Caco-2 (cell line): Measurements from ENCODE around the gene ITIH3. TPM values are rescaled to one million over a fixed set of nuclear protein-coding genes. Genes with fewer than 3 reads are reported as not detected.
"Not testable (repeated sequence)": the region's sequence is repeated elsewhere in the genome, so short reads cannot be mapped to it uniquely, and the experiment has no call there.

Source experiments
- BruUV-seq: library from RNA; stranded (reverse); fragments of 400-500 nt; replicated peaks from 2 replicates; lab custom pipeline; 2021; lab: Mats Ljungman, UMichigan
- CTCF ChIA-PET: fragments of 300-600 bp; sonication (Branson Sonifier 250); formaldehyde crosslinking; loops from one replicate; lab custom pipeline; 2022; ENCODE audit warnings: antibody characterized with exemption; lab: Charles Lee
- POLR2A ChIA-PET: fragments of 300-600 bp; sonication (Branson Sonifier 250); formaldehyde crosslinking; loops from one replicate; lab custom pipeline; 2022; ENCODE audit warnings: antibody characterized with exemption; lab: Charles Lee
- DNase-seq, 2 experiments: peaks; one replicate each; pipeline versions ENCODE4 v3.0.0 to v3.0.0-alpha.2; 2020 to 2022
- H3K27me3 ChIP-seq: replicated peaks from 2 replicates; pipeline ENCODE4 v1.6.0; 2011; ENCODE audit warnings: low read length; ENCODE audit not compliant: control insufficient read depth, insufficient read depth
- H3K36me3 ChIP-seq: 2 replicates; pipeline ENCODE4 v1.5.1; 2011; ENCODE audit warnings: low read length; ENCODE audit not compliant: control insufficient read depth, insufficient read depth
- H3K4me1 ChIP-seq: fragments of 250-450 bp; sonication (Bioruptor Pico); 2 replicates; pipeline ENCODE4 v1.5.1; 2020; ENCODE audit warnings: mild to moderate bottlenecking
- H3K4me3 ChIP-seq: 2 replicates; pipeline ENCODE4 v1.5.1; 2011; ENCODE audit warnings: low read depth, mild to moderate bottlenecking, control low read depth, low read length
- H3K9me3 ChIP-seq: fragments of 250-450 bp; sonication (Bioruptor Pico); 2 replicates; pipeline ENCODE4 v1.5.1; 2020; ENCODE audit warnings: mild to moderate bottlenecking, moderate library complexity
- H3K27ac Mint-ChIP-seq: one replicate; pipeline ENCODE4 v1.8.0; 2022; ENCODE audit warnings: mixed read lengths; ENCODE audit not compliant: unreplicated experiment
- H3K27me3 Mint-ChIP-seq: one replicate; pipeline ENCODE4 v1.8.0; 2022; ENCODE audit warnings: mixed read lengths; ENCODE audit not compliant: insufficient read depth, unreplicated experiment
- H3K36me3 Mint-ChIP-seq: one replicate; pipeline ENCODE4 v1.8.0; 2022; ENCODE audit warnings: mild to moderate bottlenecking, mixed read lengths; ENCODE audit not compliant: insufficient read depth, unreplicated experiment
- H3K4me1 Mint-ChIP-seq: one replicate; pipeline ENCODE4 v1.8.0; 2022; ENCODE audit warnings: low read depth, mixed read lengths; ENCODE audit not compliant: unreplicated experiment
- H3K4me3 Mint-ChIP-seq: one replicate; pipeline ENCODE4 v1.8.0; 2022; ENCODE audit warnings: mild to moderate bottlenecking, moderate library complexity, mixed read lengths; ENCODE audit not compliant: unreplicated experiment
- H3K9me3 Mint-ChIP-seq: one replicate; pipeline ENCODE4 v1.8.0; 2022; ENCODE audit warnings: mixed read lengths; ENCODE audit not compliant: unreplicated experiment
- CTCF ChIP-seq, 2 experiments: fragments of 200-600 bp in 1 of 2; IDR thresholded peaks; 1 replicate in 1 of 2; 2 replicates in 1 of 2; pipeline versions ENCODE4 v1.5.1 to v1.8.0; 2011 to 2022; ENCODE audit warnings: antibody characterized with exemption in 1 of 2, control low read depth in 1 of 2, inconsistent platforms in 1 of 2, low read depth in 1 of 2, low read length in 1 of 2, mild to moderate bottlenecking in 1 of 2, moderate library complexity in 1 of 2; ENCODE audit not compliant: insufficient read depth in 1 of 2, severe bottlenecking in 1 of 2, unreplicated experiment in 1 of 2
- intact Hi-C: fragments of 100-400 bp; cut with micrococcal nuclease; formaldehyde crosslinking; loops from one replicate; pipeline ENCODE4 v1.10.0; 2022; ENCODE audit not compliant: unreplicated experiment
- total RNA-seq: library from RNA; stranded (reverse); gene quantifications from 2 replicates; pipeline ENCODE4 v1.2.3, GENCODE V29; 2022

Gene ITIH3
- total RNA-seq, 1 experiment from 2014 or later: 0.27 TPM

DNA sequence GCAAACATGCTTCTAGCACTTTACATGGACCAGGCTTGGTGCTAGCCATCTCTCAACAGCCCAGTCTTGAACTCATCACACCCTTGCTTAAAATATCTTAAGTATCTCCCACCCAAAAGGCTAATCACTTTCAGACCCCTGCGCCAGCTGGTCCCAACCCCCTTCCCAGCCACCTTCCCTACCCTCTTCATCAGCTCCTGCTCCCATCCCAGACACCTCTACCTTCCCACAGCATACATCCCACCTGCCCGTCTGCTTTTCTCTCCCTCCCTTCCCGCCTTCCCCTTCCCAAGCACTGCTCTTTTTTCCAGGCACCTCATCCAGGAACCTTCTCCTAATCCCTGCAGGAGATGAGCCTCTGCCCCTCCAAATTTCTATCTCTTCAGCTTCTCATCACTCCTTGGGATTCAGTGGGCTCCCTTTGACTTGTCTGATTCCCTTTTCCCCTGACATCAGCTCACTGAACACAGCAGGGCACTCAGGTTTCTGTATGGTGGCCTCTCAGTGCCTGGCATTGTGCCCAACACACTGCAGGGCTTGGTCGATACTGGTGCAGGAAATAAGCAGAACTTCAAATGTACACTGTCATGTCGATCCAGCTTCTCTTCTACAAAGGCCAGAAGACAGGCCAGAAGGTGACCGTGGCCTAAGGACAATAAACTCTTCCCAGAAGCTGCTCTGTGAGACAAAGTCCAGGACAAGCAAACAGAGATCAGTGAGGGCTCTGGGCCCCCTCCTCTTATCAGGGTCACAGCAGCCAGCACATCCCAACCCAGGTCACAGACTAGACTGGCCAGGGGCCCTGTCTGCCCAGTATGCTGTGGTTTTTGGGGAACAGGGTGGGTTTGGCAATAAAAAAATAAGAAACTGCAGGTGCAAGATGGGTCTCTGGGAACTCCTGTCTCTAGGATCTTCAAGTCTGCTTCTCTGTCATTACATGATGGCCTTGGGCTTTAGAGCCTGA is 19.4 kb upstream of the ITIH3 start:
- no peaks in the 10 kb centered on the region for H3K36me3 ChIP-seq
- intact Hi-C loops: no loop called here
- H3K27me3 Mint-ChIP-seq: no peaks in the 10 kb centered on the region
- H3K4me1 Mint-ChIP-seq: peaks cover 26% of the 10 kb centered on the region
- H3K36me3 Mint-ChIP-seq: no peaks in the 10 kb centered on the region
- DNase-seq: peak; percentile 66 to 79
- BruUV-seq: no TSS peak
- ChIA-PET CTCF (interaction anchor here (1.0 to 1.7 kb wide), 2 partner anchors 10 to 17 kb away, joined by 6 to 7 read pairs; no protein-coding TSS in a partner anchor), POLR2A (no interaction called here)
- peak overlapping the region; percentile 81 for H3K27ac Mint-ChIP-seq
- no peak for TF ChIP-seq CTCF (IDR thresholded peaks at IDR 0.05; ENCODE audit: insufficient read depth in 1 of 2, low read depth in 1 of 2, low read length in 1 of 2, severe bottlenecking in 1 of 2, unreplicated experiment in 1 of 2)
- H3K27me3 ChIP-seq: no peaks in the 10 kb centered on the region
- peak overlapping the region; percentile 47 for H3K4me3 Mint-ChIP-seq
- H3K9me3 Mint-ChIP-seq: no peaks in the 10 kb centered on the region
- H3K4me3 ChIP-seq: no peak overlapping the region
- H3K4me1 ChIP-seq: peaks cover 26% of the 10 kb centered on the region
- no peaks in the 10 kb centered on the region for H3K9me3 ChIP-seq

GRCh38 chr3:52775877-52776276 is 18.7 kb upstream of the ITIH3 start:
- no peaks in the 10 kb centered on the region for H3K27me3 Mint-ChIP-seq
- H3K4me3 Mint-ChIP-seq: no peak overlapping the region
- peaks cover 26% of the 10 kb centered on the region for H3K4me1 ChIP-seq

GRCh38 chr3:52776486-52776885 is 18.1 kb upstream of the ITIH3 start:
- H3K36me3 Mint-ChIP-seq, H3K36me3 ChIP-seq, H3K27me3 ChIP-seq, H3K9me3 ChIP-seq, H3K4me3 Mint-ChIP-seq, H3K4me3 ChIP-seq, BruUV-seq, H3K27me3 Mint-ChIP-seq, intact Hi-C loops, H3K9me3 Mint-ChIP-seq, POLR2A ChIA-PET: not testable (repeated sequence)
- H3K4me1 ChIP-seq: peaks cover 26% of the 10 kb centered on the region
- peaks cover 26% of the 10 kb centered on the region for H3K4me1 Mint-ChIP-seq
- CTCF ChIA-PET: interaction anchor here (1.7 kb wide), 1 partner anchor 16 kb away, joined by 7 read pairs; no protein-coding TSS in a partner anchor
- H3K27ac Mint-ChIP-seq: peak overlapping the region; percentile 81
- DNase-seq: peak in 1 of 2 experiments; percentile 33

More at GRCh38 chr3:52775877-52776276, 18.7 kb upstream of the ITIH3 start:
- no peak for TF ChIP-seq CTCF (IDR thresholded peaks at IDR 0.05; ENCODE audit: insufficient read depth in 1 of 2, low read depth in 1 of 2, low read length in 1 of 2, severe bottlenecking in 1 of 2, unreplicated experiment in 1 of 2)
- no peaks in the 10 kb centered on the region for H3K36me3 ChIP-seq
- no peak overlapping the region for H3K4me3 ChIP-seq
- peaks cover 26% of the 10 kb centered on the region for H3K4me1 Mint-ChIP-seq
- H3K27me3 ChIP-seq: no peaks in the 10 kb centered on the region
- H3K36me3 Mint-ChIP-seq: no peaks in the 10 kb centered on the region
- DNase-seq: peak; percentile 26 to 38
- ChIA-PET POLR2A (no interaction called here), CTCF (interaction anchor here (1.0 to 1.7 kb wide), 2 partner anchors 9 to 17 kb away, joined by 6 to 7 read pairs; no protein-coding TSS in a partner anchor)
- H3K9me3 Mint-ChIP-seq: no peaks in the 10 kb centered on the region
- BruUV-seq: no TSS peak
- no peaks in the 10 kb centered on the region for H3K9me3 ChIP-seq
- intact Hi-C loops: no loop called here
- peak overlapping the region; percentile 81 for H3K27ac Mint-ChIP-seq
